HG02885 (cell line): Measurements from ENCODE around the gene PTPRD.

Source experiments
- ATAC-seq: cut with Tn5 transposase; IDR thresholded peaks from one replicate; pipeline ENCODE4 v1.9.1; 2021; ENCODE audit warnings: mild to moderate bottlenecking; ENCODE audit not compliant: unreplicated experiment, poor library complexity

The PTPRD gene

DNA sequence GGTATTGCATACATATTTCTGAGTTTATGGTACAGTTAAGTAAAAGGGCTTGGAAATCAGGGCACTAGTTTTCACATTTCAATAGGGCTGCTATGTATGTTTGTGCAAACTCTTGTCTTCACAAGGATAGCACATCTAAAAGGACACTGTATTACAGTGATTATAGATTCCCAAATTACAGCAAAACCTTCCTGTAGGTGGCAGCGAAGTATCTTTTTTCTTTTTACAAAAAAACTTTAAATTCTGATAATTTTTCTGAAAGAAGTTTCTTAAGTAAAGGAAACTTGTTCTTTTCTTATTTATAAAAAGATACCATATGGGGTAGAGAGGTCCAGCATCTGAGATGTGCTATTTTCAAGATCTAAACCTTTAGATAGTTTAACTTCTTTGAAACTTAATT lies 337.8 kb downstream of the PTPRD start:
- no peak for ATAC-seq

DNA sequence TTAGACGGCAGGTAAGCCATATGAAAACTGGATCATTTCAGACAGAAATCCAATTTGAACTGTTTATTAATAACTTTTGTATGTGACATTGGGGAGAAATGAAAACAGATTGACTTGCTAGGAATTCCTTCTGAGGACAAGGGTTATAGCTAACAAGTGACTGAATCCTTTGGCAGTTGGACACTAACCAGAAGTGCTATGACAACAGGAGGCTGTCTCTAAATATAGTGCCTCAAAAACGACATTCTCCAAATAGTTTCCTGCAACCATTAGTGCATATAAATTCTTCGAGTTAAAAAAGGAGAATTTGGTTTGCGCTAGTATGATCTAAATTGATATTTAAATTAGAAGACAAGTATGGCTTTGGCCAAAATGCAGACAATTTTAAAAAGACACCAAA lies 338.6 kb downstream of the PTPRD start:
- ATAC-seq = no peak

DNA sequence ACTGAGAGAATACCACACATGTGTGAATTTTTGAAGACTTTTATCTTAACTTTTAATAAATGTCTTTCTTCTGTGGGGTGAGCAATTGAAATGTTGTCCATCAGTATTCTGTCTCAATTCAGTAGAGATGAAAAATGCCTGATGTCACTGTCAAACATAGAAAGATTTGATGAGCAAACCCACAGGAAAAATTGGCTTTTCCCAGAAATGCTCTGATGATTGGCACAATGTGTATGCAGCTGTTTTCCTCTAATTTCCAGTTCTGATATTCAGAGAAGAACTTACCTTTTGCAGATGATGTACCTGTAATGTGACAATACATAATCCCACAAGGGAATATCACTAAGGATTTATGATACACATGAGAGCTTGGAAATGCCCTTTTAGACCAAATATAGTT lies 340.0 kb downstream of the PTPRD start:
- no peak for ATAC-seq

- ATAC-seq = peak; percentile 69
Measured at GRCh38 chr9:10268531-10269485, 344.0 kb downstream of the PTPRD start.

DNA sequence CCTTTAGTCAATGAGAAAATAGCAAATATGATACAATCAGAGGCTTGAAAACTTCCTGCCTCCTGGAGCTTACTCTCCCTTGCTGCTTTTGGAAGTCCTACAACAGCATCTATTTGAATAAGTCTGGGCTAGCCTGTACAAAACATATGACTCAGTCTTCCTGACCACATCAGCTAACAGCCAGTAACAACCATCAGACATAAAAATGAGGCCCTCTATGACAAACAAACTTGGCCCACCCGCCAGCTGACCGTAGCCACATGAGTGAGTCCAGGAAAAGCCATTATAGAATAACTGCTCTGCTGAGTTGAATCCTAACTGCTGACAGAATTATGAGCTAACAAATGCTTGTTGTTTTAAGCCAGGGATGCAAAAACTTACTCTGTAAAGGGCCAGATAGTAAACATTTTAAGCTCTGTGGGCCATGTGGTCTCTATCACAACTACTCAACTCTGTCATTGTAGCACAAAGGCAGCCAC lies 347.6 kb downstream of the PTPRD start:
- ATAC-seq = no peak

- no peak for ATAC-seq
Measured at GRCh38 chr9:10260501-10260900, 352.3 kb downstream of the PTPRD start.

- ATAC-seq = no peak
Measured at GRCh38 chr9:10259668-10260067, 353.1 kb downstream of the PTPRD start.

DNA sequence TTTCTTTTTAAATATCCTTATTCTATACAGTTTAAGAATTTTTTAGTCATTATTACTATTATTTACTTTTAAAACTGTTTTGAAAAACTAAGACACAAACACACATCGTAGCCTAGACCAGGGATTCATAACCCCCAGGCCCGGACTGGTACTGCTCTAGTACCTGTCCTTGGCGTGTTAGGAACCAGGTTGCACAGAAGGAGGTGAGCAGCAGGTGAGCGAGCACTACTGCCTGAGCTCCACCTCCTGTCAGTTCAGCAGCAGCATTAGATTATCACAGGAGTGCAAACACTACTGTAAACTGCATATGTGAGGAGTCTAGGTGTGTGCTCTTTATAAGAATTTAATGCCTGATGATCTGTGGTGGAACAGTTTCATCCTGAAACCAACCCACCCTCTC lies 357.0 kb downstream of the PTPRD start:
- ATAC-seq = no peak

- ATAC-seq = no peak
Measured at GRCh38 chr9:10254338-10254737, 358.5 kb downstream of the PTPRD start.

- ATAC-seq = no peak
Measured at GRCh38 chr9:10253341-10253740, 359.5 kb downstream of the PTPRD start.

GRCh38 chr9:10252174-10252573 lies 360.6 kb downstream of the PTPRD start:
- no peak for ATAC-seq

DNA sequence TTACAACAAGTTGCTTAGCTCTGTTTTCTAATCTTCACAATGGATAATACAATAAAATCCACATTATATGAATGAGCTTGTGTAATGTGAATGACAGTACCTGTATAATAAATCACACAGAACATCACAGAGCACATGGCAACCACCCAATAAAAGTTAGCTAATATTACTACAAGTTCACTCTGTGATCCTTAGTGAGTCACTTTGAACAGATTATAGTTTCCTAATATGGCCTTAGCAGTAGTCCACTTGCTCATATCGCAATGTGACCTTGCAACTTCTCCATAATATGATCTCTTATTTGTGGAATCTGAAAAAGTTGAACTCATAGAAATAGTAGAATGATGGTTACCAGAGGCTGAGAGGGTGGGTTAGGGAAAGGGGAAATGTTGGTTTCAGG lies 361.3 kb downstream of the PTPRD start:
- no peak for ATAC-seq

GRCh38 chr9:10250219-10250618 lies 362.6 kb downstream of the PTPRD start:
- ATAC-seq = no peak

- ATAC-seq = no peak
Measured at GRCh38 chr9:10248890-10249289, 363.9 kb downstream of the PTPRD start.

- ATAC-seq = no peak
Measured at GRCh38 chr9:10242255-10242654, 370.5 kb downstream of the PTPRD start.

- ATAC-seq = no peak
Measured at GRCh38 chr9:10238087-10238486, 374.7 kb downstream of the PTPRD start.

- no peak for ATAC-seq
Measured at GRCh38 chr9:10237584-10237983, 375.2 kb downstream of the PTPRD start.

DNA sequence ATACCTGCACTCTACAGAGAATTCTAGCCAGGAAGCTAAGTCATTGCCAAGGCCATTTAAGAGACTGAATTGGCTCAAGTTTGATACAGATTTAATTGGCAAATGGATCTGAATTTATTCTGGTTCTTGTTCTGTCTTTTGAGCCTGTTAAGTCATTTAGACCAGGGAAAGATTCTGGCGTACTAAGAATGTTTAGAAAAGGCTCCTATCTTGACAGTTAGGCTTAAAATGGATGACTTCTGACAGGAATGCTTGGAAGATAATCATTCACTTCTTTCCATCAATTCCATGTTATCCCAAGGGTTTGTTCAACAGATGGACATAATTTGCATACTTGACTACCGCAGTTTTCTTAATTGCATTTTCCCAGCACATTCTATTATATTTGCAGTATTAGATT lies 376.6 kb downstream of the PTPRD start:
- ATAC-seq = no peak

DNA sequence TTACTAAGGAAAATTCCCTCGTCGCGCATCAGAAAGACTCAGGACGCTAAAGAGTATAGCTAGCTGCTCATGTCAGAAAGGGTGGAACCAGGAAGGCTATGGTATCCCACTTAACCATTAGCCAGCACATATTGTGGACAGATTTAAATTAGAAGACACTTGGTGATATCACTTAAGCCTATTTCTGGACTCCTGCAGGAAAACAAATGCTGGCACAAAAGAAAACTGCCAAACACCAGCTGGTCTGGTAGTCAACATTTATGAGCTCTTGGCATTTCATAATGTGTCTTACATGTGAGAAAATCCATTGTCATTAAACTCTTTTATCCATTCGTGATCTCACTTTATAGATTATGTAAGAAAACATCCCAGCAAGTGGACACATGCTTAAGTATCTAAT lies 377.4 kb downstream of the PTPRD start:
- no peak for ATAC-seq

- no peak for ATAC-seq
Measured at GRCh38 chr9:10232352-10232930, 380.4 kb downstream of the PTPRD start.

- ATAC-seq = peak; percentile 59
Measured at GRCh38 chr9:10230512-10230911, 382.3 kb downstream of the PTPRD start.

GRCh38 chr9:10228082-10228481 lies 384.7 kb downstream of the PTPRD start:
- no peak for ATAC-seq
